ENCODE measurements around the gene BEGAIN. TPM values are rescaled to one million over a fixed set of nuclear protein-coding genes. Genes with fewer than 3 reads are reported as not detected.

Gene BEGAIN
- total RNA-seq, 2 experiments from 2014 or later = 5.9 to 6.6 TPM

DNA sequence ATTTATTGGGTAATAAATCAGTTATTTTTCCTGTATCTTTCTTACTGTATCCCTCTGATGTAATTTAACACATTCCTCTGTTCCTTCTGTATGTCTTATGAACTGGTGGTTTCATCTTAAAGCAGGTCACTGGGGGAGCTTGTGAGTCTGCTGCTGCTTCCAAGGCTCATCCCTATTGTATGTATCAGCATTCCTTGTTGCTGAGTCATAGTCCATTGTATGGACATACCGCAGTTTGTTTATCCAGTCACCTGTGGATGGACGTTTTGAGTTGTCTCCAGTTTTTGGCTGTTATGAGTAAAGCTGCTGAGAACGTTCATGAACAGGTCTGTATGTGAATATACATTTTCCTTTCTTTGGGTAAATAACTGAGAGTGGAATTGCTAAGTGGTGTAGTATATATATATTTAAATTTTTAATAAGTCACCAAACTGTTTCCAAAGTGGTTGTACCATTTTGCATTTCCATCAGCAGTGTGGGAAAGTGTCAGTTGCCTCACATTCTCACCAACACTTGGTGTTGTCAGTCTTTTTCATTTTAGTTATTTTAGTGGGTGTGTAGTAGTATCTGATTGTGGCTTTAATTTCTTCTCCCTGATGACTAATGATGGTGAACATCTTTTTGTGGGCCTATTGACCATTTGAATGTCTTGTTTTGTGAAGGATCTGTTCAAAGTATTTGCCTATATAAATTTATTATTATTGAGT is 82.7 kb downstream of the BEGAIN start:
- DNase-seq = no peak
- H3K36me3 Mint-ChIP-seq = peaks cover 11% of the 10 kb centered on the region
- H3K9me3 Mint-ChIP-seq = peaks cover 15% of the 10 kb centered on the region
- peaks cover 5% of the 10 kb centered on the region for H3K4me1 Mint-ChIP-seq
- no peak overlapping the region for H3K4me3 Mint-ChIP-seq
- H3K27ac Mint-ChIP-seq = no peak overlapping the region
- H3K27me3 Mint-ChIP-seq = no peaks in the 10 kb centered on the region

DNA sequence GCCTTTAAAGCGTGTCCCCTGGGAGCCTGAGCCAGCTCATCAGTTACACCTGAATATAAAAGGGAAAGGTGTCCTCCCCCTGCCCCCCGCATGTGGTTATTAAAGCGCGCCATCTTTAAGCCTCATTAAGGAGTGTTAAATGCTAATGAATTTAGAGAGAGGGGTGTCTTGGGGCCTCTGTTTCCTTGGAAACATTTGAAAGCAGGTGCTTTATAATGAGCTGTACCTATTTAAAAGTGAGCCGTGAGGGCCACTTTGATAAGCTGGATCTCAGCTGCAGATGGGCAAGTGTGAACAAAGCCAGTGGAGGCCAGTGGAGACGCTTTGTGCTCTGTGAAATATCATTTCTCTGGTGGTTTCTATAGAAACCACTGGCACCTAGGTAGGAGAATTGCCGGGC is 84.0 kb downstream of the BEGAIN start:
- DNase-seq = no peak
- Mint-ChIP-seq H3K27me3 (no peaks in the 10 kb centered on the region), H3K4me1 (peaks cover 5% of the 10 kb centered on the region), H3K9me3 (peaks cover 15% of the 10 kb centered on the region), H3K4me3 (no peak overlapping the region), H3K27ac (no peak overlapping the region), H3K36me3 (peaks cover 11% of the 10 kb centered on the region)

DNA sequence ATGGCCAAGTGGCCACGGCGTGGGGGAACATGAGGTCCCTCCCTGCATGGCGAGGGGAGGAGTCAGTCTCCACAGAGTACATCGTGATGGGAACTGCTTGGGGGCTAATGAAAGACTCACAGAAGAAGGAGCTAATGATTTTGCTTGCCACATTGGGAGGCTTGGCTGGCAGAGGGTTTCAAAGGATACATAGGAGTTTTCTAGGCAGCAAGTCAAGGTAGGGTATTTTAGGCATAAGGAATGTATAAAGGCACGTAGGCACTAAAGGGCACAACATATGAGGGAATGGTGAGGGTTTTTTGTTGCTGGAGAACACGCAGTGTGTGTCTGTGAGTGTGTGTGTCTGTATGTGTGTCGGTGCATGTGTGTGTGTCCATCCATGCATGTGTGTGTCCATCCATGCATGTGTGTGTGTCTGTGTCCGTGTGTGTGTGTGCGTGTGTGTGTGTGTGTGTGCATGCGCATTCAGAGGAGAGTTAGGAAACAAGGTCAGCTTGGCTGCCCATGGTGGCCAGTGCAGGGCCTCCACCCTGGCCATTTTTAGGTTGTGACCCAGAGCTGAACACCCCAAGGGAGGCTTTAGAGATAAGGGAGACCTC is 84.5 kb downstream of the BEGAIN start:
- H3K4me3 Mint-ChIP-seq = no peak overlapping the region
- DNase-seq = no peak
- peaks cover 15% of the 10 kb centered on the region for H3K9me3 Mint-ChIP-seq
- H3K27me3 Mint-ChIP-seq = no peaks in the 10 kb centered on the region
- peaks cover 3% of the 10 kb centered on the region for H3K4me1 Mint-ChIP-seq
- H3K27ac Mint-ChIP-seq = no peak overlapping the region
- peaks cover 11% of the 10 kb centered on the region for H3K36me3 Mint-ChIP-seq

GRCh38 chr14:100500128-100500527 is 87.1 kb downstream of the BEGAIN start:
- Mint-ChIP-seq H3K4me1 (no peaks in the 10 kb centered on the region), H3K27me3 (no peaks in the 10 kb centered on the region), H3K4me3 (no peak overlapping the region), H3K9me3 (peaks cover 9% of the 10 kb centered on the region), H3K36me3 (peaks cover 9% of the 10 kb centered on the region), H3K27ac (no peak overlapping the region)
- no peak for DNase-seq

DNA sequence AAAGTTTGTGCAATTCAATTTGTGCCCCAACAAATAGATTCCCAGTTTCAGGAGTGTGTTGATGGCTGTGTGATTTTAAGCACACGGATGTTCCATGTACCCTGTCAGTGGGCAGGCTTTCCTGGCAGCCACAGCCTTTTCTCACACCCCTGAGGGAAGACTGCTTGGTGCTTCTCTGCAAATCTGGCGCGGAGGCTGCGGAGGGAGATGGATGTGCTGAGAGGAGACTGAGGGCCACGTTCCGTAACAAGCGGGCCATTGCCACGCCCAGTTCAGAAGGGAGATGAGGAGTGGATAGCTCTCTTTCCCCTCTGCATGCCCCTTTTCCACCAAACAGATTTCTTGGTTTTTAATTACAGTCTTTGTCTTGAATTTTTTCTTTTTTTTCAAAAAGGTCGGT is 89.1 kb downstream of the BEGAIN start:
- no peak for DNase-seq
- Mint-ChIP-seq H3K9me3 (no peaks in the 10 kb centered on the region), H3K27me3 (no peaks in the 10 kb centered on the region), H3K36me3 (peaks cover 4% of the 10 kb centered on the region), H3K4me3 (no peak overlapping the region), H3K27ac (no peak overlapping the region), H3K4me1 (no peaks in the 10 kb centered on the region)

DNA sequence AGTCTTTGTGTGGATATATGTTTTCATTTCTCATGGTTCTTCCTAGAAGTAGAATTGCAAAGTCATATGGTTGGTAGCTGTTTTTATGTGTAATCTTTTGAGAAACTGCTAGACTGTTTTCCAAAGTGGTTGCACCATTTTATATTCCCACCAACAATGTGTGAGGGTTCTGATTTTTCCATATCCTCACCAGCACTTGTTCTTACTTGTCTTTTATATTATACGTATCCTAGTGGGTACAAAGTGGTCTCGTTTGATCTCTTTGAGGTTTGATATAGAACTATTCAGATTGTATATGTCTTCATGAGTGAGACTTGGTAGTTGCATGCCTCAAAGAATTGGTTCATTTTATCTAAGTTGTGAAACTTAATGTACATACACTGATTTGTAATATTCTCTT is 91.3 kb downstream of the BEGAIN start:
- Mint-ChIP-seq H3K27me3 (no peaks in the 10 kb centered on the region), H3K4me1 (no peaks in the 10 kb centered on the region), H3K27ac (no peak overlapping the region), H3K36me3 (peaks cover 4% of the 10 kb centered on the region), H3K9me3 (no peaks in the 10 kb centered on the region), H3K4me3 (no peak overlapping the region)
- DNase-seq = no peak

GRCh38 chr14:100494645-100495044 is 92.6 kb downstream of the BEGAIN start:
- no peaks in the 10 kb centered on the region for H3K27me3 Mint-ChIP-seq
- DNase-seq = no peak
- H3K4me3 Mint-ChIP-seq = no peak overlapping the region
- H3K4me1 Mint-ChIP-seq = no peaks in the 10 kb centered on the region
- peaks cover 6% of the 10 kb centered on the region for H3K36me3 Mint-ChIP-seq
- no peak overlapping the region for H3K27ac Mint-ChIP-seq
- no peaks in the 10 kb centered on the region for H3K9me3 Mint-ChIP-seq

DNA sequence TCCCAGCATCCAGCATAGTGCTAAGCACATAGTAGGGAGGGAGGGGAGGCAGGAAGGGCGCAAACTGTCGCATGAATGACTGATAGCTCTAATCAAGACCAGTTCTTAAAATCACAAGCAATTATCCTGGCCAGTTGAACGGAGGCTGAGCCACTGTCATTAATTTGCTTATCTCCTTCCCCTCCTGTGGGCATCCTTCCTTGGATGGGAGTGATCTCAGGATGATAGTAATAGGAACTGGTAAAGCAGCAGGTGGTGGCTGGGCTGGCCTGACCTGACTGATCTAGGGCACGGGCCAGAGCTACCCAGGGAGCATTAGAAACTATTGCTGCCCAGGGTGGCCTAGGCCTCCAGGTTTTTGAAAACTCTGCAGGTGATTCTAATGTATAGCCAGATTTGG is 97.0 kb downstream of the BEGAIN start:
- Mint-ChIP-seq H3K27me3 (no peaks in the 10 kb centered on the region), H3K4me1 (peaks cover 15% of the 10 kb centered on the region)

GRCh38 chr14:100488057-100488456 is 99.2 kb downstream of the BEGAIN start:
- no peaks in the 10 kb centered on the region for H3K27me3 Mint-ChIP-seq
- H3K36me3 Mint-ChIP-seq = peaks cover 19% of the 10 kb centered on the region
- DNase-seq = no peak
- H3K4me3 Mint-ChIP-seq = no peak overlapping the region
- H3K4me1 Mint-ChIP-seq = peaks cover 15% of the 10 kb centered on the region
- H3K9me3 Mint-ChIP-seq = no peaks in the 10 kb centered on the region
- no peak overlapping the region for H3K27ac Mint-ChIP-seq

More for the DNA sequence above, 97.0 kb downstream of the BEGAIN start:
- Mint-ChIP-seq H3K9me3 (no peaks in the 10 kb centered on the region), H3K36me3 (peaks cover 11% of the 10 kb centered on the region), H3K27ac (no peak overlapping the region), H3K4me3 (no peak overlapping the region)
- no peak for DNase-seq

DNA sequence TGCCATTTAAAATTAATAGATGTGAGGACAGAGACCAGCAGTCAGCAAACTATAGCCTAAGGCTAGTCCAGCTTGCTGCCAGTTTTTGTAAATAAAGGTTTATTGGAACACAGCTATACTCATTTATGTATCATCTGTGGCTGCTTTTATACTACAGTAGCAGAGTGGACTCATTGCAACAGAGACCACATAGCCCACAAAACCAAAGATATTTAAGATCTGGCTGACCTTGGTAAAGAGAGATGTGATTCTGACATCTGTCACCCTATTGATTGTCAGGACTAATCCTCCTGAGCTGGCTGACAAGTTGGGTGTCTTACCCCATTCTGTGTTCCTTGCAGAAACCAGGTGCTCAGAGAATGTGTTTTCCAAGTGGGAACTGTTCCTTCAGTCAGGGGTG is 99.9 kb downstream of the BEGAIN start:
- Mint-ChIP-seq H3K27ac (no peak overlapping the region), H3K36me3 (peaks cover 19% of the 10 kb centered on the region), H3K27me3 (no peaks in the 10 kb centered on the region), H3K4me3 (no peak overlapping the region), H3K9me3 (no peaks in the 10 kb centered on the region), H3K4me1 (peaks cover 15% of the 10 kb centered on the region)
- DNase-seq = no peak

Other genes starting within 250 kb of the BEGAIN start
- gene WDR25, start 210.9 kb downstream of the BEGAIN start, total RNA-seq = 1 to 10 TPM; 7.9 to 9.0 TPM
- gene DLK1, start 139.5 kb upstream of the BEGAIN start, total RNA-seq = not detected
- gene MEG3, start 238.7 kb upstream of the BEGAIN start, total RNA-seq = under 1 TPM in 1 of 2 experiments, not detected in 1; 0.10 TPM

Data from activated naive CD8-positive, alpha-beta T cell treated with anti-CD3 and anti-CD28 coated beads for 36 hours (primary cell).